Bronchial epithelial cell (primary cell): Measurements from ENCODE around the gene SRSF2. TPM values are rescaled to one million over a fixed set of nuclear protein-coding genes. Genes with fewer than 3 reads are reported as not detected.
"Not testable (repeated sequence)": the region's sequence is repeated elsewhere in the genome, so short reads cannot be mapped to it uniquely, and the experiment has no call there.

Experiments used
- DNase-seq: peaks from one replicate; pipeline ENCODE4 v3.0.0-alpha.2; 2010; ENCODE audit warnings: low read depth
- FAIRE-seq: peaks from 2 replicates; lab custom pipeline; 2011; peaks lifted over from hg19 to GRCh38; lab: Jason Lieb, UNC
- H3K27me3 ChIP-seq: 2 replicates; pipeline ENCODE4 v1.5.1; 2011; ENCODE audit warnings: low read length; ENCODE audit not compliant: control insufficient read depth, insufficient read depth
- H3K36me3 ChIP-seq: 2 replicates; pipeline ENCODE4 v1.5.1; 2011; ENCODE audit warnings: low read length; ENCODE audit not compliant: control insufficient read depth, insufficient read depth
- H3K4me3 ChIP-seq: 2 replicates; pipeline ENCODE4 v1.5.1; 2011; ENCODE audit warnings: mild to moderate bottlenecking, low read depth, low read length, control low read depth
- total RNA-seq: library from RNA; depleted of rRNA; stranded (reverse); fragments of >200 nt; gene quantifications from 2 replicates; pipeline ENCODE4 v1.2.1, GENCODE V29; 2014
- TF ChIP-seq, protein P1 (sequence below): IDR thresholded peaks from 2 replicates; pipeline ENCODE4 v1.5.1; 2011; ENCODE audit warnings: mild to moderate bottlenecking, moderate library complexity, low read length, control low read depth, inconsistent platforms; ENCODE audit not compliant: insufficient read depth, severe bottlenecking

The SRSF2 gene
- total RNA-seq, 1 donor from 2014 or later: 57.9 TPM

DNA sequence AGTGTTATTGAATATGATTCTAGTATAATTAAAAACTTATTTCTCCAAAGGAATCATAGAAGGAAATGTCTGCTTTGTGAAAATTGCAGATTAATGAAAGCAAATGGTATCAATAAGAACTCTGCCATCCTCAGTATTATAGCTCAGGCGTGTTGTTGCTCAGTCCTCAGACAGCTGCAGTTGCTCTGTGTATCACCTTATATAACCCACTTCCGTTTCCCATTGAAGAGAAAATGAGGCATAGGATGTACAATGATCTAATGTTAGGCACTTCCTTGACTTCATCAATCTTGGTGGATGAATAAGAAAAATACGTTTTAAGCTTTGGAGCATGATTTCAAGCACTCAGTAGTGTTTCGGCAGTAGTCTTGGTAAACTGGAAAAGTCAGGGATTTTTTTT, 14.9 kb upstream of the SRSF2 start:
- FAIRE-seq: no peak
- TF ChIP-seq, protein P1, sequence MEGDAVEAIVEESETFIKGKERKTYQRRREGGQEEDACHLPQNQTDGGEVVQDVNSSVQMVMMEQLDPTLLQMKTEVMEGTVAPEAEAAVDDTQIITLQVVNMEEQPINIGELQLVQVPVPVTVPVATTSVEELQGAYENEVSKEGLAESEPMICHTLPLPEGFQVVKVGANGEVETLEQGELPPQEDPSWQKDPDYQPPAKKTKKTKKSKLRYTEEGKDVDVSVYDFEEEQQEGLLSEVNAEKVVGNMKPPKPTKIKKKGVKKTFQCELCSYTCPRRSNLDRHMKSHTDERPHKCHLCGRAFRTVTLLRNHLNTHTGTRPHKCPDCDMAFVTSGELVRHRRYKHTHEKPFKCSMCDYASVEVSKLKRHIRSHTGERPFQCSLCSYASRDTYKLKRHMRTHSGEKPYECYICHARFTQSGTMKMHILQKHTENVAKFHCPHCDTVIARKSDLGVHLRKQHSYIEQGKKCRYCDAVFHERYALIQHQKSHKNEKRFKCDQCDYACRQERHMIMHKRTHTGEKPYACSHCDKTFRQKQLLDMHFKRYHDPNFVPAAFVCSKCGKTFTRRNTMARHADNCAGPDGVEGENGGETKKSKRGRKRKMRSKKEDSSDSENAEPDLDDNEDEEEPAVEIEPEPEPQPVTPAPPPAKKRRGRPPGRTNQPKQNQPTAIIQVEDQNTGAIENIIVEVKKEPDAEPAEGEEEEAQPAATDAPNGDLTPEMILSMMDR: no peak
- no peaks in the 10 kb centered on the region for H3K27me3 ChIP-seq
- no peaks in the 10 kb centered on the region for H3K36me3 ChIP-seq
- DNase-seq: no peak
- no peak overlapping the region for H3K4me3 ChIP-seq

DNA sequence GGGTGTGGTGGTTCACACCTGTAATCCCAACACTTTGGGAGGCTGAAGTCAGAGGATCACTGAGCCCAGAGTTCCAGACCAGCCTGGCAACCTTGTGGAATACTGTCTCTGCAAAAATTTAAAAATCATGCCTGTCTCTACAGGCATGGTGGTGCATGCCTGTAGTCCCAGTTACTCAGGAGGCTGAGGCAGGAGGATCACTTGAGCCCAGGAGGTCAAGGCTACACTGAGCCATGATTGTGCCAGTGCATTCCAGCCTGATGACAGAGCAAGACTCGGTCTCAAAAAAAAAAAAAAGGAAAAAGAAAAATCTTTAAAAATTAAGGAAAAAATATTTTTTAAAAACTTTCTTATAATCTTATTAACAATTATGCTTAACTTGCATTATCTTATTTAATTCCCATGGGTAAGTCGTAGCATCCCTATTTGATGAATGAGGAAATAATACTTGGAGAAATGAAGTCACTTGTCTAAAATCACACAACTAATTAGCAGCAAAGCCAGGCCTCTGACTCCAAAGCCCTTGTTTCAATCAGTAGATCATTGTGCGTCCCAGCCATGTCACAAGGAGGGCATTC, 14.4 kb upstream of the SRSF2 start:
- no peak for FAIRE-seq
- no peaks in the 10 kb centered on the region for H3K27me3 ChIP-seq
- no peak for DNase-seq
- TF ChIP-seq, protein P1: no peak
- H3K36me3 ChIP-seq: no peaks in the 10 kb centered on the region
- no peak overlapping the region for H3K4me3 ChIP-seq

DNA sequence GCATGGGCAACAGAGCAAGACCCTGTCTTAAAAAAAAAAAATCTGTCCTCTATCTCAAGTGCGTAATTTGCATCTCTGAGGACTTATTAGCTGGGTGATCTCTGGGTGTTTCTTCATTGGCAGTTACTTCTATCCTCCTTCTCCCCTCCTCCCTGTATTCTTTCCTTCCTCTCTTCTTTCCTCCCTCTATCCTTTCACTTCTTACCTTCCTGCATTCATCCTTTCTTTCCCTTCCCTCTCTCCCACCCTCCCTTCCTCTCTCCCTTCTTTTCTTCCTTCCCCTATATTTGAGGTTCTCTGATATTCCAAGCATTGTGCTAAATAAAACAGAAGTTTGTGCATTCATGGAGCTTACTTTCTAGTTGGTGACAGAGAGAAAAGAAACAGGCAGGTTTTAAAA, 11.5 kb upstream of the SRSF2 start:
- TF ChIP-seq, protein P1: no peak
- peaks cover 6% of the 10 kb centered on the region for H3K36me3 ChIP-seq
- H3K27me3 ChIP-seq: no peaks in the 10 kb centered on the region
- no peak for DNase-seq
- FAIRE-seq: no peak
- H3K4me3 ChIP-seq: no peak overlapping the region

DNA sequence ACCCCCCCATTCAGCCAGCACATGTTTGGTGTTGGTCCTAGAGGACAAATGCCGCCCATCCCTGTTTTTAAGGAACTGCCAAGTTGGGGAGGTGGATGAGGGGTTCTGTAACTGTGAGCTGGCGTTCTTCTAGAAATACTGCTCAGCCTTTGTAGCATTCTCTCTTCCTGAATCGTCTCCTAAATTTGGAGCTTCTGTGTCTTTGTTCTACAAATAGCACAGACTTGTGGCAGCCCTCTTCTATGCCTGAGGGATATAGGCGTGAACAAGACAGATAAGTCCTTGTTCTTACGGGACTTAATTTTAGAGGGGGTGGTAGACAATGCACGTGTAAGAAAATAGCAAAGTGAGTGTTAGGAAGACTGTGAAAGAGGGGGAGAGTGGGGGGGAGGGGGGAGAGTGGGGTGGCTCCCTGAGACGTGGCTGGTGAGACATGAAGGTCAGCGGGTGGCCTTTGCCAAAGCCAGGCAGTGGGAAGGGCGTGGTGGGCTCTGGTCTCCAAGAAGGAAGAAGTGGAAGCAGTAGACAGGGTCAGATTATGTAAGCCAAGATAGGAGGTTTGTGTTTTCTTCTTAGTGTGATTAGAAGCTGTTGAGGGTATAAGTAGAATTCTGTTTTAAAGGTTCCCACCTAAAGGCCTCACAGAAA, 10.7 kb upstream of the SRSF2 start:
- peaks cover 6% of the 10 kb centered on the region for H3K36me3 ChIP-seq
- H3K27me3 ChIP-seq: no peaks in the 10 kb centered on the region
- TF ChIP-seq, protein P1: no peak
- H3K4me3 ChIP-seq: no peak overlapping the region
- FAIRE-seq (no peak), DNase-seq (no peak)

DNA sequence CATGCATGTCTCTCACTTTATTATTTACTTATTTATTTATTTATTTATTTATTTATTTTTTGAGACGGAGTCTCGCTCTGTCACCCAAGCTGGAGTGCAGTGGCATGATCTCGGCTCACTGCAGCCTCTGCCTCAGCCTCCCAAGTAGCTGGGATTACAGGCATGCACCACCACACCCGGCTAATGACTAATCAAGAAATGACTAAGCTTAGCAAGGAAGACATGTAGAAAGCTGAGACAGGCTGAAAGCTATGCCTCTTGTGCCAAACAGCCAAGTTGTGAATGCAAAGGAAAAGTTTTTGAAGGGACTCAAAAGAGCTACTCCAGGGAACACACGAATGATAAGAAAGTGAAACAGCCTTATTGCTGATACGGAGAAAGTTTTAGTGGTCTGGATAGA, 8.7 kb upstream of the SRSF2 start:
- FAIRE-seq: not testable (repeated sequence)
- DNase-seq: peak; percentile 67

DNA sequence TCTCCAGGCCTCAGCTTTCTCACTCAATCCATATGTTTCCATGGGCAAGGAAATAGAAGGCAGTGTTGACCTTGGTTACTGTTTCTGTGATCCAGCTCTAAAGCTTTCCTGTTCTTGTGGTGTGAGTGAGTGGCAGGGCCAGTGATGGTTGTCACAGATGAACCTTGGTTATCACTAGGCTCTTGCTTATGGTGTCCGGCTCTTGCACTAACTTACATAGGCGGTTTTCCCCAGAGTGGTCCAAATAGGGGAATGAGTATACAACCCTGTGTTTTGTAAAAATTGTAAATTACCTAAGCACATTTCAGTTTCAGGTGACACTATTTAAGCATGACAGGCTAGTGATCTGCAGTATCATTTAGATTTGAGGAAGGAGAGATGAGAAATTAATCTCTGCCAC, 7.6 kb upstream of the SRSF2 start:
- no peak overlapping the region for H3K4me3 ChIP-seq
- no peak for DNase-seq
- TF ChIP-seq, protein P1: no peak
- FAIRE-seq: no peak
- no peaks in the 10 kb centered on the region for H3K27me3 ChIP-seq
- peaks cover 6% of the 10 kb centered on the region for H3K36me3 ChIP-seq

More for the DNA sequence above, 8.7 kb upstream of the SRSF2 start:
- H3K27me3 ChIP-seq, H3K36me3 ChIP-seq, H3K4me3 ChIP-seq: not testable (repeated sequence)
